Central memory CD8-positive, alpha-beta T cell (primary cell): ENCODE data around the gene SHANK1.

ENCODE experiments used
- ATAC-seq: fragments of 150-1000 bp; cut with Tn5 transposase; replicated peaks from 2 replicates; pipeline ENCODE4 v1.10.0; 2022; ENCODE audit warnings: mild to moderate bottlenecking, moderate FRiP score, moderate number of reproducible peaks; ENCODE audit not compliant: poor library complexity, severe bottlenecking; ENCODE audit errors: extremely low read depth
- DNase-seq, 2 donors: peaks; one replicate each; pipeline ENCODE4 v3.0.0; 2021; ENCODE audit warnings: low spot score in 2 of 2
- H3K27ac Mint-ChIP-seq: one replicate; pipeline ENCODE4 v1.8.0; 2022; ENCODE audit warnings: low read depth, mild to moderate bottlenecking, moderate library complexity, mixed read lengths
- H3K27me3 Mint-ChIP-seq: one replicate; pipeline ENCODE4 v1.8.0; 2022; ENCODE audit warnings: mixed read lengths
- H3K36me3 Mint-ChIP-seq: one replicate; pipeline ENCODE4 v1.8.0; 2022; ENCODE audit warnings: mild to moderate bottlenecking, moderate library complexity, mixed read lengths; ENCODE audit not compliant: insufficient read depth
- H3K4me1 Mint-ChIP-seq: one replicate; pipeline ENCODE4 v1.8.0; 2022; ENCODE audit warnings: mixed read lengths
- H3K4me3 Mint-ChIP-seq: one replicate; pipeline ENCODE4 v1.8.0; 2022; ENCODE audit warnings: mild to moderate bottlenecking, moderate library complexity, mixed read lengths
- H3K9me3 Mint-ChIP-seq: one replicate; pipeline ENCODE4 v1.8.0; 2022; ENCODE audit warnings: mixed read lengths

SHANK1 gene

GRCh38 chr19:50688766-50689165 is 30.8 kb downstream of the SHANK1 start:
- no peaks in the 10 kb centered on the region for H3K9me3 Mint-ChIP-seq
- DNase-seq (no peak), ATAC-seq (no peak)
- peaks cover 6% of the 10 kb centered on the region for H3K36me3 Mint-ChIP-seq
- H3K4me3 Mint-ChIP-seq, result no peak overlapping the region
- H3K27ac Mint-ChIP-seq, result no peak overlapping the region
- no peaks in the 10 kb centered on the region for H3K4me1 Mint-ChIP-seq
- H3K27me3 Mint-ChIP-seq, result peaks cover 74% of the 10 kb centered on the region

DNA sequence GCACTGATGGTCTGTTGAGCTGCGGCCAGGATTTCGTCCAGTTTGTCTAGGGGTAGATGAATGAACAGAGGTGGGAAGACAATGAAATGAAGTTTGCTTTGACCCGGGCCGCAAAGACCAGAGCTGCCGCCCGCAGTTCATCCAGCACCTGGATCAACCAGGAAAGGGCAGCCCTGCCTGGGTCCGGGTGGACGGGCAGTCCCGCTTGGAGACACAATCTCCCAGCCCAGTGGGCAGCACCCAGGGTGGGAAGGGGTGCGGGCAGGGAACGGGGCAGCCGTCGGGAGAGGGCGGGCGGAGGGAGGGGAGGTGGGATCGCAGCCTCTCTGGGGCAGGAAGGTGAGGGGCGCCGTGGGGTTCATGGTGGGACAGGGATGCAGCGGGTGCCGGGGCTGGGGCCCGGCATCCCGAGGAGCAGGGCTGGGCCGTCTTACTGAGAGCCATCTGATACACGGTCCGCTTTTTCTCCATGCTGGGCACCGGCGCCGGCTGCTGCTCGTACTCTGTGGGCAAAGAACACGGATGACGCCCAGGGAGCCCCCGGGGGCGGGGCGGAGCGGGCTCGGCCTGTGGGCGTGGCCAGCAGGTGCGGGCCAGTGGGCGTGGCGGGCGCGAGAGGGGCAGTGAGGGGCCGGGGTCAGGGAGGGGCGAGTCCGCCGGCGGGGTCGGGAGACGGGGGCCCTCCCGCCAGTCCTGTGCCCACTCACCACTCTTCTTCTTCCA is 33.1 kb downstream of the SHANK1 start:
- Mint-ChIP-seq H3K27me3 (peaks cover 69% of the 10 kb centered on the region), H3K27ac (no peak overlapping the region), H3K4me3 (no peak overlapping the region), H3K9me3 (no peaks in the 10 kb centered on the region), H3K36me3 (peaks cover 2% of the 10 kb centered on the region), H3K4me1 (no peaks in the 10 kb centered on the region)
- DNase-seq, result no peak
- no peak for ATAC-seq

DNA sequence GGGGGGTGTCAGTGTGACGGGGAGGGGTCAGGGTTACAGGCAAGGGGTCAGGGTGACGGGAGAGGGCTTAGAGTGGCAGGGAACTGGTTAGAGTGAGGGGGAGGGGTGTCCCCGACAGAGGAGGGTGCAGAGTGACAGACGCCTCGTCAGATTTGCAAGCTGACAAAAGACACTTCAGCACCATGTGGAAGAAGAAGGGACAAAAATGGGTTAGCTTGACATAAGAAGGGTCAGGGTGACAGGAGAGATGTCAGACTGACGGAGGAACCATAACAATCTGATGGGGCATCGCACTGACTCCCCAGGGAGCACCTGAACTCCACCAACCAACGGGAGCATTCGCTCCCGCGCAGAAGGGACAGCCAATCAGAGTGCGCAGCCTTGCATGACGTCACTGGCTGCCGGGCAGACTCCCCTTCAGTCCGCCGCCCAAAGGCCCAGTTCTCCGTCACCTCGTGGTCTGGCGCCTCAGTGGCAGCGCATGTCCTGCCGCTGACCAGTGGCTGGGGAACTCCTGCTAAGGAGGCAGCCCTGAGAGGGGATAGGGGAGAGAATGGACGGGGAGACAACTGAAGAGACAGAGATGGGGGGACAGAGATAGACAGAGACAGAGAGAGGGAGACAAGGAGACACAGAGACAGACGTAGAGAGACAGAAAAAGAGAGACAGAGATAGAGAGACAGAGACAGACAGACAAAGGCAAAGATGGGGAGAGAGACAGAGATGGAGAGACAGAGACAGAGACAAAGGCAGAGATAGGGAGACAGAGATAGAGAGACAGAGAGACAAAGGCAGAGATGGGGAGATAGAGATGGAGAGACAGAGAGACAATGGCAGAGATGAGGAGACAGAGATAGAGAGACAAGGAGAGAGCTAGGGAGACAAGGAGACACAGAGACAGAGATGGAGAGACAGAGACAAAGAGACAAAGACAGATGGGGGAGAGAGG is 40.2 kb downstream of the SHANK1 start:
- H3K4me3 Mint-ChIP-seq, result no peak overlapping the region
- ATAC-seq, result peak; percentile 71
- H3K4me1 Mint-ChIP-seq, result peaks cover 15% of the 10 kb centered on the region
- peaks cover 80% of the 10 kb centered on the region for H3K27me3 Mint-ChIP-seq
- H3K27ac Mint-ChIP-seq, result no peak overlapping the region
- H3K36me3 Mint-ChIP-seq, result peaks cover 4% of the 10 kb centered on the region
- peak; percentile 58 to 60 for DNase-seq
- peaks cover 5% of the 10 kb centered on the region for H3K9me3 Mint-ChIP-seq

- H3K36me3 Mint-ChIP-seq, result peaks cover 4% of the 10 kb centered on the region
- peaks cover 80% of the 10 kb centered on the region for H3K27me3 Mint-ChIP-seq
- DNase-seq (no peak), ATAC-seq (no peak)
- H3K27ac Mint-ChIP-seq, result no peak overlapping the region
- H3K9me3 Mint-ChIP-seq, result peaks cover 5% of the 10 kb centered on the region
- no peak overlapping the region for H3K4me3 Mint-ChIP-seq
- H3K4me1 Mint-ChIP-seq, result peaks cover 15% of the 10 kb centered on the region
Measured at GRCh38 chr19:50678323-50678722, 41.3 kb downstream of the SHANK1 start.

DNA sequence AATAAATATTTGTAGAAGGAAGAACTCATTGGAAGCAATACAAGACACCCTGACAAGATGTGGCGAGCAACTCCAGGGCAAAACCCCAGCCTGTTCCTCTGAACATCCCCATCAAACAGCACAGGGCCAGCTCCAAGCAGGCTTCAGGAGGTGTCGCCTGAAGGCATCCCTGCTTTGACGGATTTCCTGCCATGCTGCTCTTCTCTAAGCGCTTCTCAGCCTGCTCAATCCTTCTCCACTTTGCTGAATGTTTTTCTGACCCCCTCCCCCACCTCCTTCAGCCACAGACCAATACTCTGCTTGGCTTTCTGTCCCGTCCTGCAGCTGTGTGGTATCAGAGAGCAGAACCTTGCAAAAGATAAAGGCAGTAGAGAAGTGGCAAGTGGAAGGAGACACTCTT is 42.0 kb downstream of the SHANK1 start:
- H3K4me1 Mint-ChIP-seq, result peaks cover 15% of the 10 kb centered on the region
- no peak overlapping the region for H3K27ac Mint-ChIP-seq
- peaks cover 5% of the 10 kb centered on the region for H3K9me3 Mint-ChIP-seq
- peaks cover 4% of the 10 kb centered on the region for H3K36me3 Mint-ChIP-seq
- H3K27me3 Mint-ChIP-seq, result peaks cover 83% of the 10 kb centered on the region
- DNase-seq, result no peak
- no peak overlapping the region for H3K4me3 Mint-ChIP-seq
- ATAC-seq, result no peak

- H3K4me1 Mint-ChIP-seq, result peaks cover 15% of the 10 kb centered on the region
- no peak overlapping the region for H3K4me3 Mint-ChIP-seq
- peaks cover 5% of the 10 kb centered on the region for H3K9me3 Mint-ChIP-seq
- H3K27ac Mint-ChIP-seq, result no peak overlapping the region
- H3K36me3 Mint-ChIP-seq, result peaks cover 4% of the 10 kb centered on the region
- DNase-seq, result no peak
- H3K27me3 Mint-ChIP-seq, result peaks cover 84% of the 10 kb centered on the region
- no peak for ATAC-seq
Measured at GRCh38 chr19:50676625-50677197, 42.9 kb downstream of the SHANK1 start.

- no peak overlapping the region for H3K27ac Mint-ChIP-seq
- H3K27me3 Mint-ChIP-seq, result peaks cover 81% of the 10 kb centered on the region
- H3K4me3 Mint-ChIP-seq, result no peak overlapping the region
- H3K36me3 Mint-ChIP-seq, result peaks cover 3% of the 10 kb centered on the region
- DNase-seq (no peak), ATAC-seq (no peak)
- peaks cover 5% of the 10 kb centered on the region for H3K9me3 Mint-ChIP-seq
- peaks cover 4% of the 10 kb centered on the region for H3K4me1 Mint-ChIP-seq
Measured at GRCh38 chr19:50673118-50673517, 46.5 kb downstream of the SHANK1 start.

DNA sequence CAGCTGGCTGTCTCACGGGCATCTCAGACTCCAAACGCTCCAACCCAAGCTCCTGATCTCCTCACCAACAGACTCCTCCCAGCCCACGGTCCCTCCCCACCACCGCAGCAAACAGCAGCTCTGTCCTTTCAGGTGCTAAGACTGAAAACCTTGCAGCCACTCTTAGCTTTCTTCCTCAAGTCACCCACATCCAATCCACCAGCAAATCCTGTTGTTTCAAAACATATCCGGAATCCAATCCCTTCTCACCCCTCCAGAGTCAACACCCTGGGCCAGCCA is 49.6 kb downstream of the SHANK1 start:
- H3K4me3 Mint-ChIP-seq, result no peak overlapping the region
- H3K4me1 Mint-ChIP-seq, result no peaks in the 10 kb centered on the region
- no peaks in the 10 kb centered on the region for H3K9me3 Mint-ChIP-seq
- H3K36me3 Mint-ChIP-seq, result peaks cover 6% of the 10 kb centered on the region
- DNase-seq (no peak), ATAC-seq (no peak)
- H3K27me3 Mint-ChIP-seq, result peaks cover 62% of the 10 kb centered on the region
- no peak overlapping the region for H3K27ac Mint-ChIP-seq

GRCh38 chr19:50669302-50670101 is 50.1 kb downstream of the SHANK1 start:
- Mint-ChIP-seq H3K27ac (no peak overlapping the region), H3K9me3 (no peaks in the 10 kb centered on the region), H3K27me3 (peaks cover 64% of the 10 kb centered on the region), H3K4me3 (no peak overlapping the region), H3K36me3 (peaks cover 6% of the 10 kb centered on the region), H3K4me1 (no peaks in the 10 kb centered on the region)
- no peak for ATAC-seq
- DNase-seq, result peak in 1 of 2 donors; percentile 12

DNA sequence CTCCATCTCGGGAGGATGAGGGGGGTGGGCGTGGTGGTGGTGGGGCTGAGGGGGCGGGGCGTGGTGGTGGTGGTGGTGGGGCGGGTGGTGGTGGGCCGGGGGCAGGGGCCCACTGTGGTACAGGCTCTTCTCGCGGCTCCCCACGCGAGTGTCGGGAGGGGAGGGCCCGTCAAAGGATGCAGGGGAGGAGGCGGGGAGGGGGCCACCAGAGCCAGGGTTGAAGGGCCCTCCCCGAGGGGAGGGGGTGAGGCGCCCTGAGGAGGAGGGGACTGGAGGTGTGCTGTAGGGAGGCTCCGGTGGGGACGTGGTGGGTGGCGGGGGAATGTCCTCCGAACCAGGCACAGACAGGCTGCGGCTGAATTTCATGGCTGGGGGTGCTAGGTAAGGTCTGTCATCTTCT is 50.7 kb downstream of the SHANK1 start:
- ATAC-seq, result no peak
- Mint-ChIP-seq H3K36me3 (peaks cover 6% of the 10 kb centered on the region), H3K4me3 (no peak overlapping the region), H3K27ac (no peak overlapping the region), H3K4me1 (no peaks in the 10 kb centered on the region), H3K9me3 (no peaks in the 10 kb centered on the region), H3K27me3 (peaks cover 64% of the 10 kb centered on the region)
- DNase-seq, result no peak

GRCh38 chr19:50668416-50668815 is 51.2 kb downstream of the SHANK1 start:
- DNase-seq, result no peak
- Mint-ChIP-seq H3K9me3 (no peaks in the 10 kb centered on the region), H3K4me1 (no peaks in the 10 kb centered on the region), H3K4me3 (no peak overlapping the region), H3K36me3 (peaks cover 6% of the 10 kb centered on the region), H3K27me3 (peaks cover 64% of the 10 kb centered on the region), H3K27ac (no peak overlapping the region)
- no peak for ATAC-seq

- DNase-seq (no peak), ATAC-seq (no peak)
- Mint-ChIP-seq H3K4me1 (no peaks in the 10 kb centered on the region), H3K4me3 (no peak overlapping the region), H3K27ac (no peak overlapping the region), H3K9me3 (no peaks in the 10 kb centered on the region), H3K27me3 (peaks cover 64% of the 10 kb centered on the region), H3K36me3 (peaks cover 6% of the 10 kb centered on the region)
Measured at GRCh38 chr19:50667759-50668231, 51.8 kb downstream of the SHANK1 start.
